RPMI8226 (cell line): ENCODE measurements around the gene BMP7.

Experiments used
- DNase-seq: peaks from one replicate; pipeline ENCODE4 v3.0.0-alpha.2; 2015

Gene BMP7

DNA sequence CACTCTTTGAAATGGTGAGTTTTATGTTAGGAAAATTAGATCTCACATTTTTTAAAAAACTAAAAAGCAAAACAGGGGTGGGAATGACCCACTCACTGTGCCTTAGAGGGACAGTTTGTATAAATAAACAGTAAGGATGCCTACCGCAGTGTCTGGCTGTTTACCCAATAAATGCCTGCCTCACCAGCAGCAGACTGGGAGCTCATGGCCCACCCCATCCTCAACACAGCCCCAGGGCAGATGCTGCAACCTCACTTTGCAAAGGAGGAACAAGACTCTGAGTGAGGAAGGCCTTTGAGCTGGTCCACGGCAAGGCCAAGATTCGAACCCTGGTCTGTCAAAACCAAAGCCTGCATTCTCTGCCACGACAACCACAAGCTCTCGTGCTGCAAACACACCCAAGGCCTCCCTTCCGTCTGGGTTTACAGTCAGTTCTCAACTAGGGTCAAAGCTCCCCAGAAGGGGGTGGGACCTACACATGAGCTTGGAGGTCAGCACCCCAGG is 77.8 kb downstream of the BMP7 start:
- DNase-seq = no peak

GRCh38 chr20:57188056-57188455 is 78.4 kb downstream of the BMP7 start:
- no peak for DNase-seq

- no peak for DNase-seq
These were observed 79.3 kb downstream of the BMP7 start for GRCh38 chr20:57187068-57187634.

DNA sequence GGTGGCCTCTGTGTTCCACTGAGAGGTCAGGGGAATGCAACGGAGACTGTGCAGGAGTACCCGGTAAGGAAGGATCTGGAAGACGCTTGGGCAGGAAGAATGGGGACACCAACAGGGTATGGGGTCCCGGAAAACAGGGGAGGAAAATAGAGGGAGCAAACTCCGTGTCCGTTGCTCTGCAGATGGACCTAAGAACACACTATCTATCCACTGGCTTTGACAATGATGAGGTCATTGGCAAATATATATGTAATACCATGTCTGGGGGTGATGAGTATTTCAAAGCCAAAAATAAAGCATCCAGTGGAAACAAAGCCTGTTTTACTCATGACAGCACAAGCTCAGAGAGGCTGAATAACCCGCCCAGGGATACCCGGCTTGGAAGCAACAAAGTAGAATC is 80.2 kb downstream of the BMP7 start:
- DNase-seq = no peak

DNA sequence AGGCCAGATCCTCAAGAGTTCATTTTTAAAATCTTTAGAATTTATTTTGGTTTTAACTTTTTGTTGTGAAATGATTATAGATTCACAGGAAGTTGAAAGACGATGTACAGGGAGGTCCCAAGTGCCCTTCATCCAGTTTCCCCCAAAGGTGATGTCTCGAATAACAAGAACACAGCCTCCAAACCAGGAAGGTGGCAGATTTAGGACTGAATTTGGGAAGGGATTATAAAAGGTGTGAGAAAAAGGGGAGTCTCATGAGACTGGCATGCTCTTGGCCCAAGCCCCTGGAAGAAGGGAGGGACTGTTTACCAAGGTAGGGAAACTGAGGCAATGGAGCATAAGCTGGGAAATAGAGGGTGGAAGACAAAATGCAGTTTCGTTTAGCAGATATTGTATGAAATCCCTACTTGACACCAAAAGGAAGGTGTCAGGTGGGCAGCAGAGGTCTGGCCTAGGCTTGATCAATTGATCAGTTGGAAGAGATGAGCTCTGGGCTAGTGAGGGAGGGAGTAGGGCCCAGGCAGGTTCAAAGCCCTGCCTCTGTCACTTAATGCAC is 81.2 kb downstream of the BMP7 start:
- DNase-seq = no peak

- DNase-seq = no peak
These were observed 82.9 kb downstream of the BMP7 start for GRCh38 chr20:57183457-57184009.

- no peak for DNase-seq
These were observed 84.8 kb downstream of the BMP7 start for GRCh38 chr20:57181639-57182038.

- no peak for DNase-seq
These were observed 85.5 kb downstream of the BMP7 start for GRCh38 chr20:57180954-57181353.

GRCh38 chr20:57180387-57180786 is 86.1 kb downstream of the BMP7 start:
- DNase-seq = no peak

DNA sequence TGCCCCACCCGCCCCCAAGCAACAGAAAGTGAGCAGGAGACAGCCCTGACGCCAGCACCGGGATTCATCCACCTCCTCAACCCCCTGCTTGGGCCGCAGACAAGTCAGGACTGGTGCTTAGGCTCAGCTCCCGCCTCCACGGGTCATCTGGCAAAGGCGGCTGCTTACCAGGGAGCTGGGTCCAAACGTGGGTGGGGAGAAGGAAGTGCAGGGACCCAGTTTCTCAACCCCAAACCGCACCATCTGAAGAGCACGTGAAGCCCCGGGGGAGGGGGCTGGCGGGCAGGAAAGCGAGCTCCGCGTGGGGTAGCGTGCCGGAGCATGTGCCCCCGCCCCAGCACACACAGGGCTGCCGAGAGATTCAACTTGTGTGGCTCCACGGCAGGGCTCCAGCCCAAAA is 87.2 kb downstream of the BMP7 start:
- DNase-seq = no peak

- no peak for DNase-seq
These were observed 87.8 kb downstream of the BMP7 start for GRCh38 chr20:57178582-57179111.

- DNase-seq = no peak
These were observed 88.7 kb downstream of the BMP7 start for GRCh38 chr20:57177636-57178280.

DNA sequence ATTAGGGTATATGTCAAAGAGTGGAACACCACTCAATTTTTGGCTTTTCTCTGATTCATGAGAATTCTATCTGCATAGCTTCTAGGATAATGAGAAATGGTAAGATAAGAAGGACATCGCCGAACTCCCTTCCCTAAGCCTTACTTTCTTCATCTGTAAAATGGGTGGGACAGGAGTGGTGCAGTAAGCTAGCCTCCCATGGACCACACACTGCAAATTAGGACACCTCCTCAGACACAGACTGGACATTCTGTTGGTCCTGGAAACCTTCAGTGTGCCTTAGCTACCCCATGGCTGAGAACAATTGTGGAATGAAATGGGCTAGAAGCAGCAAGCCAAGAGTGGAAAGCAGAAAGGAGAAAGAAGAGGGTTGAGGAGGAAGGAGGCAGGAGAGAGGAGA is 89.6 kb downstream of the BMP7 start:
- no peak for DNase-seq

DNA sequence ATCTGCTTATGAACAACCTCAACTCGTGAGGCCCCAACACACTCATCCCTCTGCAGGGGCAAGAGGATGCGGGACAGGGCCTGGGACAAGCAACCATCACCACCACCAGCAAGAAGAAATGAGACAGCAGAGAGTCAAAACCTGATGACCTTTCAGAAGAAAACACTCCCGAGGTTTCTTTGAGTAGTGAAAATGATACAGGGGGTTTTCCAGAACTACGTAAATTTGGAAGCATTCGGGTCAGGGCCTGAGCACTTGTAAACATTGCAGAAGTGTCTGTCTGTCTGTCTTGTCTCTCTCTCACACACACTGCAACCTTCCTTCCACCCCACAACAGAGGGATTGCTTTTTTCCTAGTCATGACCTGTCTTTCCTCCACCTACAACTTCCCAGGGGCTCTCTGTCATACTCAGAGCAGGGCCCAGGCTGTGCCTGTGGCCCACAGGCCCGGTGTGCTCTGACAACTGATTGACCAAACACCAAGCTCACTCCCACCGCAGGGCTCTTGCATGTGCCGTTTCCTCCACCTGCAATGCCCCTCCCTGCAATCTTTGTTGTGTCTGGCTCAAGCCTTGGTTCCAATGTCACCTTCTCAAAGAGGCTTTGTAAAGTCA is 90.9 kb downstream of the BMP7 start:
- no peak for DNase-seq

- no peak for DNase-seq
These were observed 91.7 kb downstream of the BMP7 start for GRCh38 chr20:57174737-57175136.

- DNase-seq = no peak
These were observed 92.5 kb downstream of the BMP7 start for GRCh38 chr20:57173986-57174385.

GRCh38 chr20:57173041-57173440 is 93.4 kb downstream of the BMP7 start:
- DNase-seq = no peak

- no peak for DNase-seq
These were observed 96.1 kb downstream of the BMP7 start for GRCh38 chr20:57170343-57170742.

DNA sequence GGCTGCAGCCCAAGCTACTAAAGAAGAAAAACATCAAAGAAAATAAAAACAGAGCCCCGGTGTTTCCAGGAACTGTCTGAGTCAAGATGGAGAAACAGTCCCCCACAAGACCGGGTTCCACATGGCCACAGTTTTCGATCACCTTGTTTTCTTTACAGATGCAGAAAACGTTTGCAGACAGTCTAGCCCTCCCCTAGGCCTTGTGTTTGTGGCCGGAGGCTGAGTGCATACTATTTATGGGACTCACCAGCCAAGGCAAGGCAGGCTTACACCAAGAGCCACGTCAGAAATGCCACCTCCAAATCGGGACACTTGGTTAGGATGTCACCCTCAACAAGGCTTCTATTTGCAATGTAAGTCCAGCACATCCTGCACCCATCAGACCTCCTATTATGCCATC is 97.3 kb downstream of the BMP7 start:
- DNase-seq = no peak

GRCh38 chr20:57167971-57168701 is 98.3 kb downstream of the BMP7 start:
- no peak for DNase-seq

DNA sequence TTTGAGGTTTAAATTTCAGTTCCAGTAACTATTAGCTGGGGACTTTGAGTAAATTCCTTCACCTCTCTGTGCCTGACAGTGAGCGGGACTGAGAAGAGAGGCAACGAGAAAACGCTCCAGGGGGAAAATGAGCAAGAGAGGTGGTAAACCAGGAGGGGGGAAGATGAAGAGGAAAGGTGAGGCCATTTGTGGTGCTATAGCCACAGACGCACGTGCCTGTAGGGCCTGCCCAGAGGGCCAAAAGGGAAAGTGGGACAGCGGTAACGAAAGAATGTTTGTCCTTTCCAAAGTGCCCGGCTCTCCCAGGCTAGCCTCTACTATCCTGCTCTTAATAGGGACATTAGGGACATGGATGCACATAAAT is 99.2 kb downstream of the BMP7 start:
- DNase-seq = no peak

DNA sequence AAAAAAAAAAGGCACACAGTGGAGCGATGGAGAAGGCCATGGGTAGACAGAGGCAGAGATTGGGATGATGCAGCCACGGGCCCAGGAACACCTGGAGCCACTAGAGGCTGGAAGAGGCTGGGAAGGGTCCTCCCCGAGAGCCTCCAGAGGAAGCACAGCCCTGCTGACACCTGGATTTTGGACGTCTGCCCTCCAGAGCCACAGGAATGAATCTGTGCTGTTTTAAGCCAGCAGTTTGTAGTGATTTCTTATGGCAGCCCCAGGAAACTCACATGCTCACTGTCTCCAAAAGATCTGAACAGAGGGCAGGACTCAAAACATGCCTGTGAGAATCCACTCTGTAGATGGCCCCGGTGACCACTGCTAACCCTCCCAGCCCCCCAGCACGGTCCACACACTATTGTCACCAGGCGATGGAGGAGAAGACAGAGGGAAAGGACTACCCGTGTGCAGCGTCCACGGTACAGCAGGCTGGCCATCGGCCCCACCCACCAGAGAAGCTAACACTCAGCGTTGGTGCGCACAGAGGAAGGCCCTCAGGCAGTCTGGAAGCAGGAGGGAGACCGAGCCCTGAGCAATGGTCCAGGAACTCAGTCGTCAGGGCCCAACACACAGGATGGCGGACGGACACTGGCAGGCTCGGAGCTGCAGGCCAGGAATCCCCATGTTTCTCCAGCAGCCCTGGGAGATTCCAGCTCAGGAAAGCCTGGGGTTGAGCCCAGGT is 99.7 kb downstream of the BMP7 start:
- DNase-seq = no peak
